GM18498 (cell line): ENCODE results near the gene ALDH2.
A peak's percentile ranks its signal among the peaks of the same experiment; 100 is the strongest.
"Not testable (repeated sequence)": the region's sequence is repeated elsewhere in the genome, so short reads cannot be mapped to it uniquely, and the experiment has no call there.

Source experiments
- ATAC-seq: cut with Tn5 transposase; IDR thresholded peaks from one replicate; pipeline ENCODE4 v1.9.1; 2021; ENCODE audit warnings: mild to moderate bottlenecking, moderate library complexity; ENCODE audit not compliant: unreplicated experiment

ALDH2 gene

GRCh38 chr12:111766608-111767361 is at the start of gene ALDH2:
ALDH2 (plus strand) TSS chr12:111766933; CDS start chr12:111766983, 50 bp downstream.
- peak; percentile 59 for ATAC-seq

- not testable (repeated sequence) for ATAC-seq
Measured at GRCh38 chr12:111719316-111719715, 47.4 kb upstream of the ALDH2 start.

GRCh38 chr12:111720457-111720856 is 46.3 kb upstream of the ALDH2 start:
- ATAC-seq: no peak

GRCh38 chr12:111723646-111724360 is 42.9 kb upstream of the ALDH2 start:
- not testable (repeated sequence) for ATAC-seq

GRCh38 chr12:111728795-111729194 is 37.9 kb upstream of the ALDH2 start:
- ATAC-seq: no peak

GRCh38 chr12:111730420-111730819 is 36.3 kb upstream of the ALDH2 start:
- no peak for ATAC-seq

GRCh38 chr12:111732786-111733185 is 33.9 kb upstream of the ALDH2 start:
- no peak for ATAC-seq

GRCh38 chr12:111733340-111733915 is 33.3 kb upstream of the ALDH2 start:
- no peak for ATAC-seq

- ATAC-seq: not testable (repeated sequence)
Measured at GRCh38 chr12:111739524-111739923, 27.2 kb upstream of the ALDH2 start.

GRCh38 chr12:111741235-111741812 is 25.4 kb upstream of the ALDH2 start:
- no peak for ATAC-seq

GRCh38 chr12:111745211-111745610 is 21.5 kb upstream of the ALDH2 start:
- no peak for ATAC-seq

GRCh38 chr12:111747333-111747732 is 19.4 kb upstream of the ALDH2 start:
- ATAC-seq: no peak

GRCh38 chr12:111748151-111748672 is 18.5 kb upstream of the ALDH2 start:
- ATAC-seq: no peak

GRCh38 chr12:111748867-111749266 is 17.9 kb upstream of the ALDH2 start:
- ATAC-seq: no peak

GRCh38 chr12:111749391-111749790 is 17.3 kb upstream of the ALDH2 start:
- no peak for ATAC-seq

- no peak for ATAC-seq
Measured at GRCh38 chr12:111753144-111753881, 13.4 kb upstream of the ALDH2 start.

GRCh38 chr12:111754671-111755070 is 12.1 kb upstream of the ALDH2 start:
- no peak for ATAC-seq

- no peak for ATAC-seq
Measured at GRCh38 chr12:111756196-111756595, 10.5 kb upstream of the ALDH2 start.

- no peak for ATAC-seq
Measured at GRCh38 chr12:111756681-111757080, 10.1 kb upstream of the ALDH2 start.

GRCh38 chr12:111757361-111758119 is 9.2 kb upstream of the ALDH2 start:
- ATAC-seq: no peak
